Esophagus squamous epithelium (tissue), 5 donors: ENCODE data around the gene ARF1. TPM values are rescaled to one million over a fixed set of nuclear protein-coding genes. Genes with fewer than 3 reads are reported as not detected.

Source experiments
- DNase-seq: peaks from one replicate; lab custom pipeline; 2025; lab: John Stamatoyannopoulos, UW
- H3K27ac ChIP-seq, 4 donors: fragments of 200-600 bp; sonication (generic); one replicate each; pipeline ENCODE4 v1.5.1; 2016 to 2019; ENCODE audit warnings: mild to moderate bottlenecking in 1 of 4
- H3K27me3 ChIP-seq, 4 donors: fragments of 200-600 bp; sonication (generic); 1 replicate in 3 of 4; 2 replicates in 1 of 4; pipeline versions ENCODE4 v1.5.1 to v1.6.0; 2017 to 2021; ENCODE audit warnings: antibody characterized with exemption in 1 of 4
- H3K36me3 ChIP-seq, 3 donors: fragments of 200-600 bp; sonication (generic); one replicate each; pipeline ENCODE4 v1.5.1; 2016 to 2019
- H3K4me1 ChIP-seq, 3 donors: fragments of 200-600 bp; sonication (generic); one replicate each; pipeline ENCODE4 v1.5.1; 2017 to 2019
- H3K4me3 ChIP-seq, 4 donors: fragments of 200-600 bp; sonication (generic); 1 replicate in 3 of 4; 2 replicates in 1 of 4; pipeline ENCODE4 v1.5.1; 2016 to 2019; ENCODE audit warnings: mild to moderate bottlenecking in 2 of 4, moderate library complexity in 1 of 4
- H3K9me3 ChIP-seq, 3 donors: fragments of 200-600 bp; sonication (generic); one replicate each; pipeline ENCODE4 v1.5.1; 2016 to 2019
- CTCF ChIP-seq, 6 experiments: fragments of 450-650 bp in 4 of 6; fragments of 200-600 bp in 2 of 6; sonication (generic) in 2 of 6; IDR thresholded peaks; one replicate each; pipeline ENCODE4 v1.5.1; 2016 to 2019; ENCODE audit warnings: antibody characterized with exemption in 6 of 6, mild to moderate bottlenecking in 4 of 6, moderate library complexity in 4 of 6
- POLR2A ChIP-seq, 4 donors: fragments of 450-650 bp; IDR thresholded peaks; one replicate each; pipeline ENCODE4 v1.6.1; 2017; ENCODE audit warnings: antibody characterized with exemption in 4 of 4, mild to moderate bottlenecking in 4 of 4, moderate library complexity in 3 of 4
- WGBS, 2 donors: methylation state at CpG; one replicate each; pipeline ENCODE4 v1.1.5; 2018; 5-methylcytosine and 5-hydroxymethylcytosine counted together
- intact Hi-C: fragments of 100-400 bp; cut with DNase I; formaldehyde crosslinking; loops from one replicate; pipeline ENCODE4 v1.15.0; 2022
- total RNA-seq, 4 donors: library from RNA; depleted of rRNA; stranded (reverse); fragments of >200 nt; gene quantifications; one replicate each; pipeline ENCODE4 v1.1.0, GENCODE V29; 2016
- donor health status: DM: yes; HTN: yes; CAD: no.

ARF1 gene
- total RNA-seq, 4 donors from 2014 or later: 279 to 327 (median 319) TPM

- H3K4me1 ChIP-seq: peaks cover 20 to 71% (median 26%) of the 10 kb centered on the region in 3 donors
- TF ChIP-seq POLR2A (IDR thresholded peaks at IDR 0.05): no peak
- no peak for TF ChIP-seq CTCF (IDR thresholded peaks at IDR 0.05)
- 100% methylated on average over 1 to 2 of the region's 13 CpGs for WGBS, 2 donors
- H3K27me3 ChIP-seq: no peaks in the 10 kb centered on the region
- intact Hi-C loops: no loop called here
- no peak overlapping the region for H3K4me3 ChIP-seq
- H3K9me3 ChIP-seq: peaks cover 0 to 12% (median 10%) of the 10 kb centered on the region in 3 donors
- no peak for DNase-seq
- no peak overlapping the region for H3K27ac ChIP-seq
- peaks cover 30 to 72% (median 37%) of the 10 kb centered on the region in 3 donors for H3K36me3 ChIP-seq
Observed at GRCh38 chr1:228096416-228097332, 14.2 kb downstream of the ARF1 start.

GRCh38 chr1:228097333-228098081 lies 15.0 kb downstream of the ARF1 start:
- 86% methylated on average over 12 to 17 of the region's 34 CpGs for WGBS, 2 donors
- TF ChIP-seq CTCF (IDR thresholded peaks at IDR 0.05) (no peak), POLR2A (IDR thresholded peaks at IDR 0.05) (no peak)
- no peaks in the 10 kb centered on the region for H3K27me3 ChIP-seq
- H3K4me3 ChIP-seq: no peak overlapping the region
- no peak overlapping the region for H3K27ac ChIP-seq
- H3K4me1 ChIP-seq: peaks cover 19 to 71% (median 25%) of the 10 kb centered on the region in 3 donors
- intact Hi-C loops: no loop called here
- no peak for DNase-seq
- H3K9me3 ChIP-seq: peaks cover 0 to 12% (median 10%) of the 10 kb centered on the region in 3 donors
- H3K36me3 ChIP-seq: peaks cover 30 to 72% (median 37%) of the 10 kb centered on the region in 3 donors

GRCh38 chr1:228098323-228098931 lies 15.9 kb downstream of the ARF1 start:
- TF ChIP-seq POLR2A (IDR thresholded peaks at IDR 0.05) (no peak), CTCF (IDR thresholded peaks at IDR 0.05) (no peak)
- Histone ChIP-seq H3K9me3 (peaks cover 0 to 12% (median 10%) of the 10 kb centered on the region in 3 donors), H3K27me3 (no peaks in the 10 kb centered on the region), H3K4me3 (no peak overlapping the region), H3K4me1 (peaks cover 11 to 66% (median 15%) of the 10 kb centered on the region in 3 donors), H3K36me3 (peaks cover 30 to 72% (median 37%) of the 10 kb centered on the region in 3 donors), H3K27ac (no peak overlapping the region)
- WGBS, 2 donors: 82 to 90% methylated on average over 14 to 21 of the region's 28 CpGs
- DNase-seq: no peak
- intact Hi-C loops: no loop called here

GRCh38 chr1:228099331-228099732 lies 16.8 kb downstream of the ARF1 start:
- H3K4me3 ChIP-seq: no peak overlapping the region
- no peaks in the 10 kb centered on the region for H3K27me3 ChIP-seq
- peaks cover 30 to 68% (median 37%) of the 10 kb centered on the region in 3 donors for H3K36me3 ChIP-seq
- intact Hi-C loops: no loop called here
- no peak overlapping the region for H3K27ac ChIP-seq
- H3K9me3 ChIP-seq: peaks cover 0 to 11% (median 6%) of the 10 kb centered on the region in 3 donors
- TF ChIP-seq POLR2A (IDR thresholded peaks at IDR 0.05) (no peak), CTCF (IDR thresholded peaks at IDR 0.05) (no peak)
- no peak for DNase-seq
- peaks cover 11 to 68% (median 17%) of the 10 kb centered on the region in 3 donors for H3K4me1 ChIP-seq
- WGBS, 2 donors: 43% methylated on average over 2 of the region's 4 CpGs; no CpG with 5 or more reads in 1 of the 2 donors
